Measurements from ENCODE around the gene MRTFB. TPM values are rescaled to one million over a fixed set of nuclear protein-coding genes. Genes with fewer than 3 reads are reported as not detected.

The MRTFB gene
- total RNA-seq, 2 experiments from 2014 or later, result 12.1 to 13.3 TPM

GRCh38 chr16:14104066-14104465 lies 32.9 kb downstream of the MRTFB start:
- H3K36me3 Mint-ChIP-seq, result no peaks in the 10 kb centered on the region
- CTCF ChIA-PET, result no interaction called here
- H3K4me1 Mint-ChIP-seq, result peaks cover 12% of the 10 kb centered on the region
- DNase-seq (no peak), ATAC-seq (no peak)
- H3K4me3 Mint-ChIP-seq, result no peak overlapping the region
- H3K9me3 Mint-ChIP-seq (ENCODE audit: low read depth), result no peaks in the 10 kb centered on the region
- H3K27me3 Mint-ChIP-seq, result no peaks in the 10 kb centered on the region
- no peak overlapping the region for H3K27ac Mint-ChIP-seq

GRCh38 chr16:14105760-14106375 lies 34.7 kb downstream of the MRTFB start:
- ATAC-seq (no peak), DNase-seq (no peak)
- no peaks in the 10 kb centered on the region for H3K27me3 Mint-ChIP-seq
- no peak overlapping the region for H3K4me3 Mint-ChIP-seq
- no peaks in the 10 kb centered on the region for H3K36me3 Mint-ChIP-seq
- H3K27ac Mint-ChIP-seq, result no peak overlapping the region
- CTCF ChIA-PET, result no interaction called here
- no peaks in the 10 kb centered on the region for H3K9me3 Mint-ChIP-seq (ENCODE audit: low read depth)
- H3K4me1 Mint-ChIP-seq, result peaks cover 29% of the 10 kb centered on the region

GRCh38 chr16:14106457-14106856 lies 35.3 kb downstream of the MRTFB start:
- H3K27me3 Mint-ChIP-seq, result no peaks in the 10 kb centered on the region
- no peaks in the 10 kb centered on the region for H3K9me3 Mint-ChIP-seq (ENCODE audit: low read depth)
- H3K36me3 Mint-ChIP-seq, result no peaks in the 10 kb centered on the region
- H3K27ac Mint-ChIP-seq, result no peak overlapping the region
- CTCF ChIA-PET, result no interaction called here
- peaks cover 24% of the 10 kb centered on the region for H3K4me1 Mint-ChIP-seq
- H3K4me3 Mint-ChIP-seq, result no peak overlapping the region
- DNase-seq (no peak), ATAC-seq (no peak)

- no peak for ATAC-seq
These were observed 35.8 kb downstream of the MRTFB start for GRCh38 chr16:14106961-14107360.

GRCh38 chr16:14109077-14109775 lies 38.1 kb downstream of the MRTFB start:
- Mint-ChIP-seq H3K4me3 (no peak overlapping the region), H3K4me1 (peaks cover 20% of the 10 kb centered on the region), H3K27ac (no peak overlapping the region), H3K36me3 (no peaks in the 10 kb centered on the region), H3K9me3 (ENCODE audit: low read depth) (no peaks in the 10 kb centered on the region), H3K27me3 (no peaks in the 10 kb centered on the region)
- ATAC-seq (no peak), DNase-seq (no peak)
- CTCF ChIA-PET, result interaction anchor here (0.9 kb wide), 1 partner anchor 13 kb away, joined by 3 read pairs; no protein-coding TSS in a partner anchor

More at GRCh38 chr16:14106961-14107360, 35.8 kb downstream of the MRTFB start:
- Mint-ChIP-seq H3K27me3 (no peaks in the 10 kb centered on the region), H3K4me3 (no peak overlapping the region), H3K36me3 (no peaks in the 10 kb centered on the region), H3K27ac (no peak overlapping the region), H3K9me3 (ENCODE audit: low read depth) (no peaks in the 10 kb centered on the region), H3K4me1 (peaks cover 21% of the 10 kb centered on the region)
- DNase-seq, result no peak
- CTCF ChIA-PET, result no interaction called here

- Mint-ChIP-seq H3K36me3 (no peaks in the 10 kb centered on the region), H3K27me3 (no peaks in the 10 kb centered on the region), H3K4me1 (peaks cover 19% of the 10 kb centered on the region), H3K4me3 (no peak overlapping the region), H3K27ac (no peak overlapping the region), H3K9me3 (ENCODE audit: low read depth) (no peaks in the 10 kb centered on the region)
- CTCF ChIA-PET, result no interaction called here
- ATAC-seq (no peak), DNase-seq (no peak)
These were observed 38.9 kb downstream of the MRTFB start for GRCh38 chr16:14109782-14110727.

GRCh38 chr16:14110728-14111251 lies 39.7 kb downstream of the MRTFB start:
- DNase-seq, result no peak
- H3K9me3 Mint-ChIP-seq (ENCODE audit: low read depth), result no peaks in the 10 kb centered on the region
- CTCF ChIA-PET, result no interaction called here
- no peak for ATAC-seq
- H3K4me1 Mint-ChIP-seq, result peaks cover 19% of the 10 kb centered on the region
- no peaks in the 10 kb centered on the region for H3K27me3 Mint-ChIP-seq
- H3K27ac Mint-ChIP-seq, result no peak overlapping the region
- no peaks in the 10 kb centered on the region for H3K36me3 Mint-ChIP-seq
- no peak overlapping the region for H3K4me3 Mint-ChIP-seq

- Mint-ChIP-seq H3K9me3 (ENCODE audit: low read depth) (no peaks in the 10 kb centered on the region), H3K4me1 (peaks cover 19% of the 10 kb centered on the region), H3K27ac (no peak overlapping the region), H3K4me3 (no peak overlapping the region), H3K36me3 (no peaks in the 10 kb centered on the region), H3K27me3 (no peaks in the 10 kb centered on the region)
- ATAC-seq (no peak), DNase-seq (no peak)
- CTCF ChIA-PET, result no interaction called here
These were observed 40.8 kb downstream of the MRTFB start for GRCh38 chr16:14111713-14112538.

GRCh38 chr16:14112539-14112856 lies 41.4 kb downstream of the MRTFB start:
- peaks cover 19% of the 10 kb centered on the region for H3K4me1 Mint-ChIP-seq
- no peak overlapping the region for H3K27ac Mint-ChIP-seq
- CTCF ChIA-PET, result no interaction called here
- no peaks in the 10 kb centered on the region for H3K27me3 Mint-ChIP-seq
- ATAC-seq, result no peak
- no peaks in the 10 kb centered on the region for H3K9me3 Mint-ChIP-seq (ENCODE audit: low read depth)
- no peak for DNase-seq
- H3K36me3 Mint-ChIP-seq, result no peaks in the 10 kb centered on the region
- no peak overlapping the region for H3K4me3 Mint-ChIP-seq

- Mint-ChIP-seq H3K9me3 (ENCODE audit: low read depth) (no peaks in the 10 kb centered on the region), H3K36me3 (no peaks in the 10 kb centered on the region), H3K27me3 (no peaks in the 10 kb centered on the region), H3K27ac (no peak overlapping the region), H3K4me1 (peaks cover 18% of the 10 kb centered on the region), H3K4me3 (no peak overlapping the region)
- no peak for DNase-seq
- ATAC-seq, result no peak
- CTCF ChIA-PET, result no interaction called here
These were observed 42.2 kb downstream of the MRTFB start for GRCh38 chr16:14113344-14113743.

GRCh38 chr16:14117051-14117450 lies 45.9 kb downstream of the MRTFB start:
- H3K9me3 Mint-ChIP-seq (ENCODE audit: low read depth), result no peaks in the 10 kb centered on the region
- DNase-seq, result no peak
- H3K4me1 Mint-ChIP-seq, result no peaks in the 10 kb centered on the region
- H3K36me3 Mint-ChIP-seq, result no peaks in the 10 kb centered on the region
- ATAC-seq, result no peak
- H3K4me3 Mint-ChIP-seq, result no peak overlapping the region
- H3K27ac Mint-ChIP-seq, result no peak overlapping the region
- CTCF ChIA-PET, result no interaction called here
- H3K27me3 Mint-ChIP-seq, result no peaks in the 10 kb centered on the region

GRCh38 chr16:14119799-14120198 lies 48.7 kb downstream of the MRTFB start:
- no peaks in the 10 kb centered on the region for H3K36me3 Mint-ChIP-seq
- H3K4me3 Mint-ChIP-seq, result no peak overlapping the region
- H3K27me3 Mint-ChIP-seq, result no peaks in the 10 kb centered on the region
- H3K4me1 Mint-ChIP-seq, result no peaks in the 10 kb centered on the region
- DNase-seq (no peak), ATAC-seq (no peak)
- CTCF ChIA-PET, result no interaction called here
- no peaks in the 10 kb centered on the region for H3K9me3 Mint-ChIP-seq (ENCODE audit: low read depth)
- no peak overlapping the region for H3K27ac Mint-ChIP-seq

- Mint-ChIP-seq H3K4me3 (no peak overlapping the region), H3K36me3 (no peaks in the 10 kb centered on the region), H3K27me3 (no peaks in the 10 kb centered on the region), H3K9me3 (ENCODE audit: low read depth) (no peaks in the 10 kb centered on the region), H3K4me1 (no peaks in the 10 kb centered on the region), H3K27ac (no peak overlapping the region)
- ATAC-seq (no peak), DNase-seq (no peak)
- CTCF ChIA-PET, result no interaction called here
These were observed 49.2 kb downstream of the MRTFB start for GRCh38 chr16:14120335-14120734.
